Stimulated activated CD4-positive, alpha-beta T cell treated with anti-CD3 and anti-CD28 coated beads, Interleukin-15, amount 100 ng/mL, for 1 hour (primary cell): ENCODE data around the gene GRB2.
A peak's percentile ranks its signal among the peaks of the same experiment; 100 is the strongest.
"Not testable (repeated sequence)": the region's sequence is repeated elsewhere in the genome, so short reads cannot be mapped to it uniquely, and the experiment has no call there.

Source experiments
- DNase-seq, 2 donors: peaks; one replicate each; pipeline ENCODE4 v3.0.0-alpha.2; 2020; ENCODE audit warnings: low read depth in 1 of 2, low spot score in 1 of 2

Gene GRB2

DNA sequence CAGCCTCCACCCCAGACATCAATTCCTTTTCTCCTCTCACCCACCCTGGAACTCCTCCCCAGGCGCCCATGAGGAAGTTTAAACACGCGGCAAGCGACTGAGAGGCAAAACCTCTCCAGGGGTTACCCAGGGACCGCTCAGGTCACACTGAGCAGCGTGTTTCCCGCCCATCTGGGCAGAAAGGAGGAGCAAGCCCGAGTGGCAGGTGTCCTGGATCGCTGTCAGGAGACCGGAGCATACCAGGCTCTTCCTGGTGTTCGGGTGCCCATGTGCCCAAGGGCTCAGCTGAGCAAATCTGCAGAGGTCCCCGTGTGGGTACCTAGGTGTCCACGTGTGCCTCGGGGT lies 116.7 kb downstream of the GRB2 start:
- peak; percentile 14 to 32 for DNase-seq

DNA sequence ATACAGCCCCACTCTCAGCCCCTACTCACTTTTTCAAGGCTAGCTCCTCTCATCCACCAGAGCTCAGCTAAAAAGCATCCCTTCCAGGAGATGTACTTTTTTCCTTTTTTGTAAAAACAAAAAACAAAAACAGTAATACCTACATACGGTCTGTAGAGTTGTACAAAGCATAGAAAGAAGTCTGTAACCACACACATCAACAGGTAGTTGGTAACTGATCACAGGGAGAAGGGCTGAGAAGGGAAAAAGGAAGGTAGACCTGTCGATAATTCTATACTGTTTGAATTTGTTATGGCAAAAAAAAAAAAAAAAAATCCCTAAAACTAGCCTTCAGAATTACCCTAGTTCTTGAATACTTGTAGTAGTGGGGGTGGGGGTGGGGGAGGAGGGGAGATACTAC lies 117.1 kb downstream of the GRB2 start:
- no peak for DNase-seq

DNA sequence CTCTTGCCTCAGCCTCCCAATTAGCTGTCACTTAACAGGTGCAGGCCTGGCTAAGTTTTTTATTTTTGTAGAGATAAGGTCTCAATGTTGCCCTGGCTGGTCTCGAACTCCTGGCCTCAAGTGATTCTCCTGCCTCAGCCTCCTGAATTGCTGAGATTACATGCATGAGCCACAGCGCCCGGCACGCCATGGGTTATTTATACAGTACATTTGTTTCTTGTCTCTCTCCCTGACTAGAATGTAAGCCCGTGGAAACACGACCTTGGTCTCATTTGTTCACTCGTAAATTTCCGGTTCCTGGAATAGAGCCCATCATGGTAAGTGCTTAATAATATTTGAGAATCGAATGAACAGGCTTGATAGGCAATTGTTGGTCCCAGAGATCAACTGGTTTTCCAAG lies 118.3 kb downstream of the GRB2 start:
- DNase-seq: no peak

DNA sequence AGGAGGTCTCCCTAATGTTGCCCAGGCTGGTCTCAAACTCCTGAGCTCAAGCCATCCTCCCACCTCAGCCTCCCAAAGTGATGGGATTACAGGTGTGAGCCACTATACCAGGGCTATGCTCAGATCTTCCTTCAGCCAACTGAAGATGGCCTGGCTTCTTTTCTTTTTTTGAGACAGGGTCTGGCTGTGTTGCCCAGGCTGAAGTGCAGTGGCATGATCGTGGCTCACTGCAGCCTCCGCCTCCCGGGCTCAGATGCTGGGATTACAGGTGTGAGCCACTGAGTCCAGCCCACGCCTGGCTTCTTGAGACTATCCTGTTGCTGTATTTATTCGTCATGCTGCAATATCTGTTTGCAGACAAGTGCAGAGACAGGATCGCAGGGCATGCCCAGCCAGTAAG lies 120.4 kb downstream of the GRB2 start:
- no peak for DNase-seq

DNA sequence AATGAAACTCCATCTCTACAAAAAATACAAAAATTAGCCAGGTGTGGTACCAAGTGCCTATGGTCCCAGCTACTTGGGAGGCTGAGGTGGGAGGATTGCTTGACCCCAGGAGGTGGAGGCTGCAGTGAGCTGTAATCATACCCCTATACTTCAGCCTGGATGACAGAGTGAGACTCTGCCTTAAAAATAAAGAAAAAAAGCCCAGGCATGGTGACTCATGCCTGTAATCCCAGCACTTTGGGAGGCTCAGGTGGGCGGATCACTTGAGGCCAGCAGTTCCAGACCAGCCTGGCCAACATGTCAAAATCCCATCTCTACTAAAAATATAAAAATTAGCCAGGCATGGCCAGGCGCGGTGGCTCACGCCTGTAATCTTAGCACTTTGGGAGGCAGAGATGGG lies 125.3 kb downstream of the GRB2 start:
- not testable (repeated sequence) for DNase-seq

DNA sequence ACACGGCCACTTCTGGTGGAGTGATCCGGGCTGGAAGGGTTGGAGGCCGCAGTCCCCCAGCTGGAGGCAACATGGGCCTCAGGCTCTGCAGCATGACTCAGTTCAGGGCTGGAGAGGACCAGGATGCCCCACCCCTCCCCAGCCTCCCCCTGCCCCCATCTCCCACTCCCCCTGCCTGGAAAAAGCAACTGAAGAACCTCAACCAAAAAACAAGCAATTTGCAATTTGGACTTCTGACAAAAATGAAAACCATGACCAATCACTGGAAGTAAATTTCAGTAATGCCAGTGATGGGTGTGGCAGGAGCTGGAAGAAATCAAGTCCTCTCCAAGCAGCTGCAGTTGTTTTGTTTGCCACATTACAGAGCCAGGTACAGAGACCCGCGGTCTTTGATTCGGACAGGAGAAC lies 127.8 kb downstream of the GRB2 start:
- DNase-seq: no peak

DNA sequence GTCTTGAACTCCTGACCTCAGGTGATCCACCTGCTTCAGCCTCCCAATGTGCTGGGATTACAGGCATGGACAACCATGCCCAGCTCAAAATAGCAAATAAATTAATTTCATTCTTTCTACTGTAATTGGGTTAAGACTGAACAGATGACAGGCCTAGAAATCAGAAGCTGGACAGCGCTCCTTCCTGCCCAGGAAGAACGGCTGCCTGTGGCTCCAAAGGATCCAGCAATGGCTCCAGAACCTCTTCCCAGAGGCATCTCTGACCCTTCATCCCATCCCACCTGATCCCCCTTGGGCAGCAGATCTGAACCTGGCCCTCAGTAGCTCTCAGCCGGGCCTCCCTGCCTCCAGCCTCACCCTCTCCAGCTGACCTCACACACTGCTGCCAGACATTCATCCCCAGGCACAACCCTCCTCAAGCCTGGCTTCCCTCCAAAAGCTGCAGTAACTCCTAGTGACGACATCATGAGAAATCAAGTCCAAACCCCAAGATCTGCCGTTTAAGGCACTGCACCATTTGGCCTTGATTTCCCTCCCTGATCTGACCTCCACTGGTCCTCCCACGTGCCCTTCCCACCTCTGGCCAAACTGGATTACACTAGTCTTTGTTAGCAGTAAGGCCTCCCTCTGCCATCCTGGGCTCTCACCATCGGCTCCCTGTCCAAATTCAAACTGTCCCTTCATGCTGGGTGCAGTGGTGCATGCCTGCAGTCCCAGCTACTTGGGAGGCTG lies 131.3 kb downstream of the GRB2 start:
- DNase-seq: no peak

DNA sequence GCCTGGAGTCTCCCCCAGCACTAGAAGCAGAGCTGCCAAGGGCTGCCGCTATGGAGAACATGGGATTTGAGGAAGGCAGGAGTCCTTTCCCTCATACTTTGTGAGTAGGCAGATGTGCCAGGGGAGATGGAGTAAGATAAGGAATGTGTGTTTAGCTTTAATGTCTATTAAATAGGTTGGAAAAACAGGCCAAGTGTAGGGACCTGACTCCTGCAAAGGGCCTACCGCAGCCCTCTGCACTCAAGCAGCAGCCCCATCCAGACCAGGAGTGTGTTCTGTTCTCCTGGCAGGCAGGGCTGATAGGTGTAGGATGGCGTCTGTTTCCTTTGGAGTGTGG lies 132.7 kb downstream of the GRB2 start:
- DNase-seq: no peak

DNA sequence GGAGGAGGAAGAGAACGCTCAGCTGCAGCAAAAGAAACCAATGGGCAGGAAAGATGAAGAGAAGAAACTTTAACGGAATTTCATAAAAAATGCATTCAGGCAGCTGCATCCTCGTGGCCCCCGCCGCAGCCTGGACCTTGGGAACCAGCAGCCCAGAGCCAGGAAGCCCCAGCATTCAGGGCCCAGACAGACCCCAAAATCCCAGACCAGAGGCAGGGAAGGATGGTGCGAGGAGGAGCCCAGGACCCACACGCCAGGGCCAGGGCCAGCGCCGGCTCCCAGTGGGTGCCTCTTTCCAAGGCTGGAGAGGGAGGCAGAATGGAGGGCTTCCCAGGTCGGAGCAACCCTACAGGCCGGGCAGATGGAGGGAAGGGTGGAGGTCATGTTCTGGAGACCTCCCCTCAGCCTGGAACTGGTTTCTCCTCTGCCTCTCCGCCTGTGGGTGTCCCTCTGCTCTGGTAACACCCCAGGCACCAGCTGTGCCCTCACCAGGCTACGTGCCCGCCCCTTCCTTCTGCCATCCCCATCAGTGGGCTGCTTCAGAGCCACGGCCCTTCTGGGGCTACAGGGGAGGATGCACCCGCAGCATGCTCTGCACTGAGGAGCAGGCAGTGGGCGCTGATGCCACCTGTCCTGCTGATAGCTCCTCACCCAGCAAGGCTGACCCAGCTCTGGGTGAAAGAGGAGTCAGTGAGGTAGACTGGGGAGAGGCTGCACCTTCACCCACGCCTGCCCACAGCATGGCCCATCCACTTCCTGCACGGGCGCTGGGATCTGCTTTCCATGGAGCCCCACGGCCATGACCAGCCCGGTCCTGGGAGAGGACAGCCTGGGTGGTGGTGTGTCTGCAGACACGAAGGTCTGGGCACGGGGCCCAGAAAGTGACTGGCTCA lies 133.3 kb downstream of the GRB2 start:
- no peak for DNase-seq

DNA sequence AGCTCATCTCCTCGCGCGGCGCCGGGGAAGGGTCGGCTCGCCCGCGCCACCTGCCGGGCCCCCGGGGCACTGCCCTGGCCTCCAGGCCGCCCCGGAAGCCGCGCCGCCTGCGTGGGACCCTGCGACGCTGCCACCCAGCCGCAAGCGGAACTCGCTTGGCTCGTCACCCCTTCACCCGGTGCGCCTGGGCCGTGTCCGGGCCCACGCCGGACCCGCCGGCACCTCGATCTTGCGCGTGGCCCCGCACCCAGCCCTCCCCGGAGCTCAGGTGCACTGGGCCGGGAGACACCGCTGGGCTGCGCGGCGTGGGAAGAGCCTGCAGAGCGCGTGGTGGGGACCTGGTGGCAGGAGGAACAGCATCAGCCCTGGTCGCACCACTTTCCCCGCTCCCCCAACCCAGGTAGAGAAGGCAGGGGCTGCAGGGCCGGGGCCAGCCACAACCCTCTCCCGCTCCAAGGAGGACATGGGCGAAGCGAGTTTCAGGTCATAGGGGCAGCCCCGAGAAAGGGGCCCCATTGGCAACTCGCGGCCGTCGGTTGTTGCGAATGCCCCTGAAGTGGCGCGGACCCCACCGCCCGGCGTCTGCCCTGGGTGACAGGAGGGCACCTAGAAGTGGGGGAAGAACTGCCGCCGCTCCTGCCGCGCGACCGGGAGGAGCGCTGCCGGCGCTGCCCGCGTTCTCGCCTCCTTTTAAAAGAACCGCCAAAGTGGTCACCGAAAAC lies 134.1 kb downstream of the GRB2 start:
- peak; percentile 85 to 89 for DNase-seq

DNA sequence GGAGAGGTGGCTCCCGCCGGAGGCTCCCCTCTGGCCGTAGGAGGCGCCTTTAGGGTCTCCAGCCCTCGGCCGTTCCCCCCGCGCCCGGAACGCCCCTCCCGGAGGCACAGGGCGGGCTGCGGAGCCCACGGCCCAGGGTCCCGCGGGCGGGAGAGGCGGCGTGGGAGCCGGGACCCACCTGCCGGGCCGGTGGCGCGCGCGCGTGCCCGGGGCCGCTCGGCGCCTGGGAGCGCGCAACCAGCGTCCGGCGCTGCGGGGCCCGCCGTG lies 134.6 kb downstream of the GRB2 start, which contains the start of gene MIF4GD:
Gene MIF4GD, minus strand, starts transcription at position 266 of the 267 bp plus-strand sequence. CDS start 1,036 bp downstream, outside the sequence.
- no peak for DNase-seq

DNA sequence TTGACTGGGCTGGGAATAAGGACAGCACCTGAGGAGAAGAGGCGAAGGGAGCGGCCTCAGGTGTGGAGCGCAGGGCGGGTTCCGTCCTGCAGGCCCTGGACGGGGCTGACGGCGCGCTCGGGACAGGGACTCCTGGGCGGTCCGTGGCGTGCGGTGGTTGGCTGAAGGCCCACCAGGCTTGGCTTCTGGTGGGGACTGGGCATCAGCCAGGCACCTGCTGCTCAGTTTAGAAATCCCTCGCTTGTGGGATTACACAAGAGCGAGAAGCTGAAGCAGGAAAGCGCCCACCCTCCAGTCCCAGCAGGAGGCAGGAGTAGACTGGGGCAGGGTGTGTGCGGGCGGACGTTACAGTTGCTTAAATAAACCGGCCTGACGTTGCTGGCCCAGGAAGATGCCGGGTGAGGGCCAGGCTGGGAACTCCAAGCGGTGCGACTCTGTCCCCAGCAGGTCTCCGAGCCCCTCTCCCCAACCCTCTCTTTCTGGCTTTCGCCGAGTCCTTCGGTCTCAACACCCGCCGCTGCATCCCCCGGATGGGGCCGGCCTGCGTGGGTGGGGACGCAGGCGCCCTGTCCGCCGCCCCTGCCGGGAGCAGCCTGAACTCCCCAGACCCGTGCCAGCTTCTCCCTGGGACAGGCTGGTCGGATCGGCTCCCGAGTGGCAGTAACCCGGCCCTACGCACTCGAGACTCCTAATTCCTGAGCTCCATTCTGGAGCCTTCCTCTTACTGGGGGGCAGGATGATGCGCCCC lies 135.1 kb downstream of the GRB2 start:
- DNase-seq: peak in 1 of 2 donors; percentile 35

DNA sequence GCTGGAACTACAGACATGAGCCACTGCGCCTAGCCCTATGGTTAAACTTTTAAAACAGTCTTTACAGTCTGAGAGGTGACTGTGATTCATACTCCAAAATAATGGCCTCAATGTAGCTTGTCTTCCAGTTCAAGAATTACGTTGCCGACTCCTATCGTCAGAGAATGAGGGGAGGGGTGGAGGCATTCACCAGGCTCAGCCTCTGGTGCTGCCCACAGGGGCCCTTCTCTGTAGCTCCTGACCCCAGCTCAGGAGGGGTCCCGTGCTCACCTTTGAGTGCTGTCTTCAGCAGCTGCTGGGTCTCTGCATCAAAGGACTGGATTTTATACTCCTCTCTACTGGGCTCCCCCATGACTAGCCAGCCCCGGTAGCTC lies 135.6 kb downstream of the GRB2 start:
- no peak for DNase-seq
